ENCODE measurements around the gene IFNA7. TPM values are rescaled to one million over a fixed set of nuclear protein-coding genes. Genes with fewer than 3 reads are reported as not detected.

IFNA7 gene
- total and polyA plus RNA-seq, 2 experiments from 2014 or later: not detected

GRCh38 chr9:21233258-21233657, 31.3 kb upstream of the IFNA7 start:
- H3K27ac ChIP-seq (ENCODE audit: low read depth): no peak overlapping the region
- H3K36me3 ChIP-seq (ENCODE audit: insufficient read depth): no peaks in the 10 kb centered on the region
- Mint-ChIP-seq H3K27ac (no peak overlapping the region), H3K27me3 (ENCODE audit: insufficient read depth, low read depth, poor library complexity) (peaks cover 4% of the 10 kb centered on the region), H3K36me3 (ENCODE audit: low read depth) (no peaks in the 10 kb centered on the region), H3K4me1 (no peaks in the 10 kb centered on the region), H3K4me3 (no peak overlapping the region), H3K9me3 (no peaks in the 10 kb centered on the region)
- ATAC-seq (no peak), DNase-seq (ENCODE audit: low spot score) (no peak)
- no peaks in the 10 kb centered on the region for H3K79me2 ChIP-seq (replicated peaks; ENCODE audit: insufficient read depth)
- H3K9me2 ChIP-seq (ENCODE audit: insufficient read depth): no peaks in the 10 kb centered on the region
- TF ChIP-seq CREB1 (CRISPR knock-in tag; IDR thresholded peaks at IDR 0.05; ENCODE audit: low read depth) (no peak), POLR2AphosphoS5 (IDR thresholded peaks at IDR 0.05; ENCODE audit: low read depth) (no peak), STAT1 (IDR thresholded peaks at IDR 0.05; ENCODE audit: unreplicated experiment) (no peak)
- H3K4me2 ChIP-seq: no peak overlapping the region
- H4K20me1 ChIP-seq (replicated peaks; ENCODE audit: insufficient read depth): no peaks in the 10 kb centered on the region
- H3F3A ChIP-seq (replicated peaks; ENCODE audit: low read depth): no peaks in the 10 kb centered on the region
- H3K27me3 ChIP-seq (ENCODE audit: insufficient read depth): no peaks in the 10 kb centered on the region
- no peak overlapping the region for H3K4me3 ChIP-seq
- H3K4me1 ChIP-seq (ENCODE audit: insufficient read depth): no peaks in the 10 kb centered on the region
- H2AFZ ChIP-seq: no peak overlapping the region

- Mint-ChIP-seq H3K4me3 (no peak within 1 kb of the TSS), H3K27ac (no peak within 1 kb of the TSS), H3K9me3 (no peaks in the 10 kb centered on the region), H3K4me1 (no peaks in the 10 kb centered on the region), H3K27me3 (ENCODE audit: insufficient read depth, low read depth, poor library complexity) (no peaks in the 10 kb centered on the region), H3K36me3 (ENCODE audit: low read depth) (no peaks in the 10 kb centered on the region)
- no peaks in the 10 kb centered on the region for H3K79me2 ChIP-seq (replicated peaks; ENCODE audit: insufficient read depth)
- no peaks in the 10 kb centered on the region for H4K20me1 ChIP-seq (replicated peaks; ENCODE audit: insufficient read depth)
- H3K4me2 ChIP-seq: no peak within 1 kb of the TSS
- no peak within 1 kb of the TSS for H2AFZ ChIP-seq
- H3K4me1 ChIP-seq (ENCODE audit: insufficient read depth): no peaks in the 10 kb centered on the region
- no peak within 1 kb of the TSS for H3K4me3 ChIP-seq
- no peaks in the 10 kb centered on the region for H3K9me2 ChIP-seq (ENCODE audit: insufficient read depth)
- no peaks in the 10 kb centered on the region for H3K36me3 ChIP-seq (ENCODE audit: insufficient read depth)
- DNase-seq (ENCODE audit: low spot score): no peak
- no peak for ATAC-seq
- no peaks in the 10 kb centered on the region for H3F3A ChIP-seq (replicated peaks; ENCODE audit: low read depth)
- no peak within 1 kb of the TSS for H3K27ac ChIP-seq (ENCODE audit: low read depth)
- no peaks in the 10 kb centered on the region for H3K27me3 ChIP-seq (ENCODE audit: insufficient read depth)
- TF ChIP-seq NANOG (IDR thresholded peaks at IDR 0.05; ENCODE audit: borderline replicate concordance): no peak
- no peak for TF ChIP-seq ETS1 (IDR thresholded peaks at IDR 0.05)
- no peak for TF ChIP-seq STAT1 (IDR thresholded peaks at IDR 0.05; ENCODE audit: unreplicated experiment)
- no peak for TF ChIP-seq CTCF (conservative IDR thresholded peaks at IDR 0.05; ENCODE audit: low read depth in 2 of 2)
- TF ChIP-seq REST (IDR thresholded peaks at IDR 0.05; ENCODE audit: unreplicated experiment): no peak
- TF ChIP-seq CREB1 (CRISPR knock-in tag; IDR thresholded peaks at IDR 0.05; ENCODE audit: low read depth): no peak
- TF ChIP-seq JUNB (IDR thresholded peaks at IDR 0.05; ENCODE audit: unreplicated experiment): no peak
- TF ChIP-seq ZNF331 (CRISPR knock-in tag; IDR thresholded peaks at IDR 0.05; ENCODE audit: low read depth): no peak
- TF ChIP-seq EZH2phosphoT487 (IDR thresholded peaks at IDR 0.05; ENCODE audit: unreplicated experiment): no peak
- TF ChIP-seq EZH2 (IDR thresholded peaks at IDR 0.05; ENCODE audit: low read depth, unreplicated experiment): no peak
- no peak for TF ChIP-seq POLR2AphosphoS5 (IDR thresholded peaks at IDR 0.05; ENCODE audit: low read depth)
These were observed 26.1 kb upstream of the IFNA7 start, which contains the start of gene IFNA17 for GRCh38 chr9:21228122-21228521. Gene IFNA17, minus strand, starts transcription at chr9:21228222. Its CDS starts 49 bp downstream, at chr9:21228173.
